Anterior cingulate cortex (tissue), 58 donors: ENCODE measurements around the gene VWA5A.
"Not testable (repeated sequence)": the region's sequence is repeated elsewhere in the genome, so short reads cannot be mapped to it uniquely, and the experiment has no call there.

Experiments
- DNase-seq, 58 donors: peaks; one replicate each; lab custom pipeline; 2025; lab: John Stamatoyannopoulos, UW

The VWA5A gene

DNA sequence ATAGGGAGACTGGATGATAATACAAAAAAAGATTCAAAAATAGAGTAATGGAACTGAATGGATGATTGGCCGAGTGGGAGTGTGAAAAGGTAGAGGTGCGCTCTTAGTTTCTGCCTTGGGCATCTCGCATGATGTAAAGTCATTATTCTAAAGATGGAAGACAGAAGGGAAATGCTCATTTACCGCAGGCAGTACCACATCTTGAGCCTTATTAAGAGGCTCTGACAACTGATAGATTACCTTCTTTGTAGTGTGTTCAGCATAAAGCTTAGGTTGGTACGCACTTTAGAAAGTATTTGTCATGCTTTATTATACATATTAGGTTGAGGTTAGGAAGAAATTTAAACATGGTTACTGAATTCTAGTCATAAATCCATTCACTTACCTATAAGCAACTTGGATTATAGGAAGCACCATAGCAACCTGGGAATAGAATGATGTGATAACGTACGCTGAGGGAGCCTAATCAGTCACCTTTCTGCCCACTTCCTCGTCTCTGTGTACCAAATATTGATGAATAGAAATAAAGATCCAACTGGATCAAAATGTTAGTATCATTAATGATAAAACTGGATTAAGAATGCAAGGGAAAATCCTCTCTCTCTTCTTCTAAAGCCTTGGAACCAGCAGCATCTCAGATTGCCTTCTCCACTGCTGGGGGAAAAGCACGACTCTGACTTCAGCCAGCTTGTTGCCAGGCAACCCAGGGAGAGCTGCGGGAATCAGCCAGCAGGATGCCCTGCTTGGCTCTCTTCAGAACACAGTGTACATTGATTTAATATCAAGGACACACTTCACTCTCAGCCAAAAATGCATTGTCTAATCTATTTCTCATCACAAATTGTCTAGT is 29.0 kb upstream of the VWA5A start:
- DNase-seq = peak in 43 of 58 donors; percentile 11 to 84 (median 56)

DNA sequence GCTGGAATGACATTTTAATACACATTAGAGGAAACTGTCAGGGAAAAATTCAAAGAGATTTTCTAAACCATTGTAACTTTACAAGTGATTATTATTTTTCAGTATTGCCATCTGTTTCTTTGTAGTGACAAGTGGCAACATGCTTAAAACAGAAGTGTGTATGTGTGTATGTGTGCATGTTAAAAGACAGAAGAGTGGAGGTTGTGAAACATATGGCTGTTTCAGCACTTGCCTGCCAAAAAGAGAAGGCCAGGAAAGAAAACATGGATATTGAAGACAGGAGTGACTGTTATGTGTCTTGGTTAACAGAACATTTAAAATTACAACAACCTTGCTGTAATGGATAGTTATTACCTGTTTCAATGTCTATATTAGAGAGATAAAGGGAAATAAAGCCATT is 24.3 kb upstream of the VWA5A start:
- DNase-seq = no peak

DNA sequence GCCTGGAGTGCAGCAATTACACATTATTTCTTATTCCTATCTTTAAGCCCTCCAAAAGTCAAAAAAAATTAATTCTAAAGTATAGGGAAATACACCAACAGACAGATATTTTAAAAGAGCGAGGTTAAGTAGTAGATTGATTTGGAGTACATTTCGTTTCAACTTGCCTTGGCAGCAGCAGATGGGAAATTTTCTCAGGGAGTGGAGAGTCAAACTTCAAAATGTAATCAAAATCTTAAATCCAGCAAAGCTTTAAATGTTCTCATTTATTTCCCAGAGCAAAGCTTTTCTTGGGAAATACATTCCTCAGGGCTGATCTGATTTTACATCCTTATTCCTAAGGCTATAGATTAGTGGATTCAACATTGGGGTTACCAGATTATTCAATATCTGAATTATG is 21.9 kb upstream of the VWA5A start:
- DNase-seq = no peak

DNA sequence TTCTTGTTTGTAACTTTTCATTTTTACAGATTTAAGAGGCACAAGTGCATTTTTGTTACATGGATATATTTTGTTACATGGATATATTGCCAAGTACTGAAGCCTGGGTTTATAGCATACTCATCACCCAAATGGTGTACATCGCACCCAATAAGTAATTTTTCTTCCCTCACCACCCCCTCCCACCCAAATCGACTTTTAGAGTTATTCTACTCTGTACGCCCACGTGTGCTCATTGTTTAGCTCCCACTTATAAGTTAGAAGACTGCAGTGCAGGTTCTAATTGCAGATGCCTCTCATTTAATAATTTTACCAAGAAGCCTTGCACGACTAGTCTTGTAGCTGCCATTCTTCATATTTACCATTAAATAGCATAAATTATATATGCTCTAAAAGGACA is 20.5 kb upstream of the VWA5A start:
- no peak for DNase-seq

- DNase-seq = no peak
These were observed 18.9 kb upstream of the VWA5A start for GRCh38 chr11:124096364-124096763.

- DNase-seq = no peak
These were observed 17.1 kb upstream of the VWA5A start for GRCh38 chr11:124098141-124098540.

- no peak for DNase-seq
These were observed 13.5 kb upstream of the VWA5A start for GRCh38 chr11:124101737-124102136.

GRCh38 chr11:124108156-124108555 is 7.1 kb upstream of the VWA5A start:
- no peak for DNase-seq

- DNase-seq = no peak
These were observed 5.9 kb upstream of the VWA5A start for GRCh38 chr11:124109377-124109776.

GRCh38 chr11:124110201-124110600 is 5.0 kb upstream of the VWA5A start:
- DNase-seq = no peak

GRCh38 chr11:124113890-124114289 is 1.4 kb upstream of the VWA5A start:
- no peak for DNase-seq

GRCh38 chr11:124115782-124116616 is 749 bp downstream of the VWA5A start:
- peak in 1 of 58 donors; percentile 7 for DNase-seq

- DNase-seq = no peak
These were observed 3.9 kb downstream of the VWA5A start for GRCh38 chr11:124119103-124119502.

DNA sequence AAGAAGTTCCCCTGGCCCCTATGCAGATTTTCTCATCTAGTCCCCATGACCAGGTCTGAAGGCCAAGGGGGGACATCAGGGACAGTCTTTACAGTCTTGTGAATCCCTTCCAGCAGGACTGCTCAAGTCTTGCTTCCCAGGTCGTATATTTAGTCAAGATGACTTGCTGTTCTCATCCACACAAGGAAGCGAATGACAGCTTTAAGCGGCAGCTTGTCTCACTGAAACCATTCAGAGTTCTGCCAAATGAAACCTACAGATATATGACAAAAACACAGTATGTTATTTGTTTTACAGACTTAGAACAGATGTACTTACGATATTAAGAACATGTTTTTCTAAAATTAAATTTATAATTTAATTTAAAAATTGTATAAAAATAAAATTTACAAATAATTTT is 5.6 kb downstream of the VWA5A start:
- DNase-seq = no peak

GRCh38 chr11:124122123-124122522 is 6.9 kb downstream of the VWA5A start:
- DNase-seq = no peak

GRCh38 chr11:124123622-124124021 is 8.4 kb downstream of the VWA5A start:
- DNase-seq = no peak

DNA sequence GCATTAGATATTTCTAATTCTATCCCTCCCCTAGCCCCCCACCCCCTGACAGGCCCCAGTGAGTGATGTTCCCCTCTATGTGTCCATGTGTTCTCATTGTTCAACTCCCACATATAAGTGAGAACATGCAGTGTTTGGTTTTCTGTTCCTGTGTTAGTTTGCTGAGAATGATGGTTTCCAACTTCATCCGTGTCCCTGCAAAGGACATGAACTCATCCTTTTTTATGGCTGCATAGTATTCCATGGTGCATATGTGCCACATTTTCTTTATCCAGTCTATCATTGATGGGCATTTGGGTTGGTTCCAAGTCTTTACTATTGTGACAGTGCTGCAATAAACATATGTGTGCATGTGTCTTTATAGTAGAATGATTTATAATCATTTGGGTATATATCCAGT is 11.9 kb downstream of the VWA5A start:
- DNase-seq = not testable (repeated sequence)

DNA sequence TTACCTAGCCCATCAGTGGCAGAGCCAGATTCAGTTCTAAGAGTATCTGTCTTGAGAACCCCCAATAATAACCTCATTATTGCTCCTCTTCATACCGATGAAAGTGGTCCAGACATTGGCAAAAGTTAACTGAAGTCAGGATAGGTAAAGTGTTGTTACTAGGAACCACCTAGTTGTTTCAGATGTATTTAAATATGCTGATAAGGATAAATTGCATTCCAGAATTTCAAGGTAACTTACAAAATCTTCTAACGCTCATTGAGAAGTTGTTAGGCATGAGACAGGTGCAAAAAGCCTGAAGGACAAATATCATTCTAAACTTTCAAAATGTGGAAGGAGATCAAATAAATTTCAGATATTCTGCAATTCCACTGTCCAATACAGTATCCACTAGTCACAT is 27.8 kb downstream of the VWA5A start:
- no peak for DNase-seq

DNA sequence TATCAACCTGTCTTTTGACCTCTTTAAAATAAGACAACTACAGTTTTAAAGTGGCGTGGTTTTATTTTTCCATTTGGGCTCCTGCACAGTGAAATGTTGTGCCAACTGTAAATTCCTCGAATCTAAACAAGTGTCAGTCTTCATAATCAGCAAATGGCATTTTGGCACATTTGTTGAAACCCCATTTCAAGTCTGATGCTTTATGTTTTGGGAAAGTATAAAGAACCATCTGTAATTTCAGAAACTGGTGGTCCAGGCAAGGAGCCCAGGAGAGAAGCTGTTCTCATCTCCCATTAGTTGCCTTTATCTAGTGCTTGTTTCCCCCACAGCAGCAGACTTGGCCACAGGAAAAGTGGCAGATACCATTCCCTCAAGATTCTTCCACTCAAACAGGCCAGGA is 32.7 kb downstream of the VWA5A start:
- DNase-seq = no peak

- DNase-seq = no peak
These were observed 35.4 kb downstream of the VWA5A start for GRCh38 chr11:124150684-124151083.

GRCh38 chr11:124152770-124153407 is 37.6 kb downstream of the VWA5A start:
- no peak for DNase-seq
